ENCODE data around the gene SLC51B. TPM values are rescaled to one million over a fixed set of nuclear protein-coding genes. Genes with fewer than 3 reads are reported as not detected.
"Not testable (repeated sequence)": the region's sequence is repeated elsewhere in the genome, so short reads cannot be mapped to it uniquely, and the experiment has no call there.

The SLC51B gene
- total RNA-seq, 1 donor from 2014 or later = not detected

- H3K4me1 Mint-ChIP-seq (ENCODE audit: low read depth) = no peaks in the 10 kb centered on the region
- no peak overlapping the region for H3K27ac Mint-ChIP-seq
- peaks cover 11% of the 10 kb centered on the region for H3K36me3 Mint-ChIP-seq (ENCODE audit: low read depth)
- no peak overlapping the region for H3K4me3 Mint-ChIP-seq
- no peaks in the 10 kb centered on the region for H3K27me3 Mint-ChIP-seq (ENCODE audit: insufficient read depth)
- no peak for DNase-seq (ENCODE audit: low spot score)
- no peaks in the 10 kb centered on the region for H3K9me3 Mint-ChIP-seq
- intact Hi-C loops (cut with micrococcal nuclease) = no loop called here
Measured at GRCh38 chr15:65094294-65094995, 49.3 kb downstream of the SLC51B start.

DNA sequence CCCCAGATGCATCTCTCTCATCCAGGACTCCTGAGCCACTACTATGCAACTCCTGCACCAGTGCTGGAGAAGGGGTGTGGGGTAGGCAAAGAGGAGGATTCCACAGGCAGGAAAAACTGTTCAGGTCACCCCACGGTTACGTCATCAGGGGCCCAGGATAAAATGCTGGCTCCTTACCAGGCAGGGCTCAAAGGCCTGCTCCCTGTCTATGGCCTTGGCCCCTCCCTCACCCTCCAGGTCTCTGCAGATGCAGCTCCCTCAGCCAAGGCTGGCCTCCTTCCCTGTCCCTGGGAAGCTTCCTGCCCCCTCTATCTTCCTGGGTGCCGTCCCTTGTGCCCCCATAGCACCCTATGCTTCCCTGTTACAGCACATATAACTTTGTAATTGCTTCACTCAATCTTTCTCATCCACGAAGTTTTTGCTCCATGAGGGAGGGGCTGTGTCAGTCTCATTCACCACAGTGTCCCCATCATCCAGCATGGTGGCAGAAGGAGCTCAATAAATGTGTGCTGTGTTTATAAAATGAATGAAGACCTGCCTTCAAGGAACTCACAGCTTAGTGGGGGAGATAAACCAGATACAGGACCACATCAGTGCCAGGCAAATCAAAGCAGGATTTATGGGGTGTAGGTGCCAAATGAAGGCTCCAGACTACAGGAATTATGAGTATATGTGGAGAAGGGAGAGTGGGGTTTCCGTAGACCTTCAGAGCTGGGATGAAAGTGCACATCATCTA is 50.0 kb downstream of the SLC51B start:
- Mint-ChIP-seq H3K4me3 (no peak overlapping the region), H3K4me1 (ENCODE audit: low read depth) (no peaks in the 10 kb centered on the region), H3K27me3 (ENCODE audit: insufficient read depth) (no peaks in the 10 kb centered on the region), H3K36me3 (ENCODE audit: low read depth) (peaks cover 11% of the 10 kb centered on the region), H3K9me3 (no peaks in the 10 kb centered on the region), H3K27ac (no peak overlapping the region)
- DNase-seq (ENCODE audit: low spot score) = no peak
- intact Hi-C loops (cut with micrococcal nuclease) = no loop called here

GRCh38 chr15:65095747-65096104 is 50.5 kb downstream of the SLC51B start:
- no peak overlapping the region for H3K4me3 Mint-ChIP-seq
- intact Hi-C loops (cut with micrococcal nuclease) = no loop called here

GRCh38 chr15:65096481-65097385 is 51.5 kb downstream of the SLC51B start:
- H3K36me3 Mint-ChIP-seq (ENCODE audit: low read depth) = peaks cover 16% of the 10 kb centered on the region
- no peak overlapping the region for H3K27ac Mint-ChIP-seq
- intact Hi-C loops (cut with micrococcal nuclease) = no loop called here
- H3K4me3 Mint-ChIP-seq = no peak overlapping the region
- no peaks in the 10 kb centered on the region for H3K27me3 Mint-ChIP-seq (ENCODE audit: insufficient read depth)
- H3K4me1 Mint-ChIP-seq (ENCODE audit: low read depth) = no peaks in the 10 kb centered on the region
- H3K9me3 Mint-ChIP-seq = no peaks in the 10 kb centered on the region
- DNase-seq (ENCODE audit: low spot score) = no peak

More at GRCh38 chr15:65095747-65096104, 50.5 kb downstream of the SLC51B start:
- Mint-ChIP-seq H3K4me1 (ENCODE audit: low read depth) (no peaks in the 10 kb centered on the region), H3K27ac (no peak overlapping the region), H3K9me3 (no peaks in the 10 kb centered on the region), H3K36me3 (ENCODE audit: low read depth) (peaks cover 11% of the 10 kb centered on the region), H3K27me3 (ENCODE audit: insufficient read depth) (no peaks in the 10 kb centered on the region)
- DNase-seq (ENCODE audit: low spot score) = no peak

- peaks cover 16% of the 10 kb centered on the region for H3K36me3 Mint-ChIP-seq (ENCODE audit: low read depth)
- no peak overlapping the region for H3K4me3 Mint-ChIP-seq
- no peaks in the 10 kb centered on the region for H3K4me1 Mint-ChIP-seq (ENCODE audit: low read depth)
- intact Hi-C loops (cut with micrococcal nuclease) = no loop called here
- H3K27me3 Mint-ChIP-seq (ENCODE audit: insufficient read depth) = no peaks in the 10 kb centered on the region
- H3K9me3 Mint-ChIP-seq = no peaks in the 10 kb centered on the region
- H3K27ac Mint-ChIP-seq = no peak overlapping the region
- no peak for DNase-seq (ENCODE audit: low spot score)
Measured at GRCh38 chr15:65097651-65098263, 52.6 kb downstream of the SLC51B start.

GRCh38 chr15:65099336-65099735 is 54.1 kb downstream of the SLC51B start:
- intact Hi-C loops (cut with micrococcal nuclease) = no loop called here
- H3K36me3 Mint-ChIP-seq (ENCODE audit: low read depth) = peaks cover 20% of the 10 kb centered on the region
- no peak overlapping the region for H3K4me3 Mint-ChIP-seq
- H3K9me3 Mint-ChIP-seq = no peaks in the 10 kb centered on the region
- H3K4me1 Mint-ChIP-seq (ENCODE audit: low read depth) = no peaks in the 10 kb centered on the region
- H3K27ac Mint-ChIP-seq = no peak overlapping the region
- DNase-seq (ENCODE audit: low spot score) = no peak
- no peaks in the 10 kb centered on the region for H3K27me3 Mint-ChIP-seq (ENCODE audit: insufficient read depth)

DNA sequence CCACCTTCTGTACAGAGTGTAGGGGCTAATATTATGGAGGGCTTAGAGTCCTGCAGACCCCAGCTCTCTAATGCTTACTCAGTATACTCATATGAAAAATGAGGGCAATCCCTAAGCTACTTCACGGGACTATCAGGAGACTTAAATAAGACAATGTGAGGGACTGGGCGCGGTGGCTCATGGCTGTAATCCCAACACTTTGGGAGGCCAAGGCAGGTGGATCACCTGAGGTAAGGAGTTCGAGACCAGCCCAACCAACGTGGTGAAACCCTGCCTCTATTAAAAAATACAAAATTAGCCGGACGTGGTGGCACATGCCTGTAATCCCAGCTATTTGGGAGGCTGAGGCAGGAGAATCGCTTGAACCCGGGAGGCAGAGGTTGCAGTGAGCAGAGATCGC is 54.6 kb downstream of the SLC51B start:
- H3K27ac Mint-ChIP-seq; intact Hi-C loops (cut with micrococcal nuclease); H3K27me3 Mint-ChIP-seq (ENCODE audit: insufficient read depth); DNase-seq (ENCODE audit: low spot score); H3K4me3 Mint-ChIP-seq; H3K9me3 Mint-ChIP-seq; H3K4me1 Mint-ChIP-seq (ENCODE audit: low read depth): not testable (repeated sequence)
- peaks cover 20% of the 10 kb centered on the region for H3K36me3 Mint-ChIP-seq (ENCODE audit: low read depth)

GRCh38 chr15:65100442-65100841 is 55.3 kb downstream of the SLC51B start:
- intact Hi-C loops (cut with micrococcal nuclease) = no loop called here
- Mint-ChIP-seq H3K27me3 (ENCODE audit: insufficient read depth) (no peaks in the 10 kb centered on the region), H3K4me3 (no peak overlapping the region), H3K9me3 (no peaks in the 10 kb centered on the region), H3K4me1 (ENCODE audit: low read depth) (no peaks in the 10 kb centered on the region), H3K36me3 (ENCODE audit: low read depth) (peaks cover 20% of the 10 kb centered on the region), H3K27ac (no peak overlapping the region)
- DNase-seq (ENCODE audit: low spot score) = no peak

DNA sequence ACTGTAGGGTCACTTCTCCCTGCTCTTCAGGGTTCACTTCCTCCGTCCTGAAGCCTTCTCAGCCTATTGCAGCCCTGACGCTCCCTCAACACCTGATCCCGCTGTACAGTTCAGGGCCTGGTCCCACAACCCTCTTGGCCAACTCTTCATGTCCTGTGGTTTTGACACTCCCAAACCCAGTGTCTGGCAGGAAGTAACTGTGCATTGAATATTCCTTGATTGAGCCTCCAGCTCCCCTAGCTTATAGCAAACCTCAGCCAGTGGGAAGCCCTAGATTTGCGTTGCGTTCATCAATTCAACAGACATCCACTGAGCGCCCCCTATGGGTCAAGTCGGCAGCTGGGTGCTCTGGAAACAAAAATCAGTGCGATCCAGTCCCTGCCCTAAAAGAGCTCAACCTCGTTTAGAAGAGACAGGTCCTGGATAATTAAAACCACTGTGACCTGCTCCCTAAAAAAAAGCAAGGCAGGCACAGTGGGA is 56.3 kb downstream of the SLC51B start:
- H3K4me3 Mint-ChIP-seq = no peak overlapping the region
- peaks cover 20% of the 10 kb centered on the region for H3K36me3 Mint-ChIP-seq (ENCODE audit: low read depth)
- intact Hi-C loops (cut with micrococcal nuclease) = loop anchor here (1.0 kb wide), 1 partner anchor 47 kb away; no protein-coding TSS in a partner anchor
- H3K9me3 Mint-ChIP-seq = no peaks in the 10 kb centered on the region
- no peaks in the 10 kb centered on the region for H3K4me1 Mint-ChIP-seq (ENCODE audit: low read depth)
- peak overlapping the region; percentile 52 for H3K27ac Mint-ChIP-seq
- H3K27me3 Mint-ChIP-seq (ENCODE audit: insufficient read depth) = no peaks in the 10 kb centered on the region
- DNase-seq (ENCODE audit: low spot score) = peak; percentile 22

DNA sequence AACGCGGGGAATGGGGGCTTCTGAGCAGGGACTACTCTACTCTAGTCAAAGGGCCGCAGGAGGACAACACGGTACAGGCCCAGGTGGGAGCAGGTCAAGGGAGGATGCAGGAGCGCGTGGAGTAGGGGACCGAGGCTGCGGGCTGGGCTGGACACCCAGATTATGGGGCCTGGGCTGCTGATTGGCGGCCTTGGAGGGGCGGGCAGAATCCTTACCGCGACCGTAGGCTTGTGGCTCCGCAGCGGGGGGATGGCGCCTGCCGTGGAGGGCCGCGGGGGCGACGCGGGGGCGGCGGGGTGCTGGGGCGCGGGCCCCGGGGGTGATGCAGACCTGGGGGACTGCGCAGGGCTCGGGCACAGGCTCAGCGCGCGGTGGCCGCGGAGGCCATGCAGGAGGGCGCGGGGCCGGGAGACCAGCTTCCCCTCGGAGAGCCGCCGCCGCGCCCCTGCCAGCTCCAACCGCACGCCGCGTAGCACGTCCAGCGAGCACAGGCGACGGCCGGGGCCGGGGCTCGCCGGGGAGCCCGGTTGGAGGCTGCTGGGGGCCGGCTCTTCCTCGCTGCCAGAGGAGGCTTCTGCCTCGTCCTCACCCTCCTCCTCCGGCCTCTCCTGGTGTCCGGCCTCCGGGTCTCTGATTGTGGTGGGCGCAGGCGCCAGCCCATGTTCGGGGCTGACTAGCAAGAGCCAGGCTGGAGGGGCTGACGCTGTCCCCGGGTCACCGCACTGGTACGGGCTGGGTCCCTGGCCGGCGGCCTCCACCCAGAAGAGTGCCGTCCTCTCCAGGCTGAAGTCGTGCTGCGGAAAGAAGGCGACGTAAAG is 56.9 kb downstream of the SLC51B start:
- H3K9me3 Mint-ChIP-seq = no peaks in the 10 kb centered on the region
- intact Hi-C loops (cut with micrococcal nuclease) = loop anchor here (1.0 kb wide), 1 partner anchor 48 kb away; no protein-coding TSS in a partner anchor
- H3K4me1 Mint-ChIP-seq (ENCODE audit: low read depth) = no peaks in the 10 kb centered on the region
- peaks cover 21% of the 10 kb centered on the region for H3K36me3 Mint-ChIP-seq (ENCODE audit: low read depth)
- no peak overlapping the region for H3K4me3 Mint-ChIP-seq
- DNase-seq (ENCODE audit: low spot score) = no peak
- H3K27me3 Mint-ChIP-seq (ENCODE audit: insufficient read depth) = no peaks in the 10 kb centered on the region
- H3K27ac Mint-ChIP-seq = peak overlapping the region; percentile 52

GRCh38 chr15:65102912-65103311 is 57.7 kb downstream of the SLC51B start:
- no peak overlapping the region for H3K4me3 Mint-ChIP-seq
- peaks cover 21% of the 10 kb centered on the region for H3K36me3 Mint-ChIP-seq (ENCODE audit: low read depth)
- no peaks in the 10 kb centered on the region for H3K9me3 Mint-ChIP-seq
- H3K27ac Mint-ChIP-seq = no peak overlapping the region
- no peaks in the 10 kb centered on the region for H3K27me3 Mint-ChIP-seq (ENCODE audit: insufficient read depth)
- DNase-seq (ENCODE audit: low spot score) = no peak
- no peaks in the 10 kb centered on the region for H3K4me1 Mint-ChIP-seq (ENCODE audit: low read depth)
- intact Hi-C loops (cut with micrococcal nuclease) = no loop called here
